ENCODE results near the gene RRM1. TPM values are rescaled to one million over a fixed set of nuclear protein-coding genes. Genes with fewer than 3 reads are reported as not detected.

The RRM1 gene
- total RNA-seq, 1 experiment from 2014 or later: 136 TPM

DNA sequence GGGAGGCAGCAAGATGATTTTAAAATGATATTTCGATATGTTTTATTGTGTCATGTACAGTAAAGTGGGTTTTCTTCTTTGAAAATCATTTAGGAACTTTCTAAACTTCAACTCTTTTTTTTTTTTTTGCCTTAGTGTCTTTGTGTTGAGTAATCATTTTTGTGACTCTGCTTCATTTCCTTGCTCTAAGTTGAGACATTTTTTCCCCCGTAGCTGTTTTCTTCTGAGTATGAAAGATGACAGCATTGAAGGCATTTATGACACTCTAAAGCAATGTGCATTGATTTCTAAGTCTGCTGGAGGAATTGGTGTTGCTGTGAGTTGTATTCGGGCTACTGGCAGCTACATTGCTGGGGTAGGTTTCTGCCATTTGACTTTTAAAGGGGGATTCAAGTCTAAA lies 23.5 kb downstream of the RRM1 start:
- no peaks in the 10 kb centered on the region for H3K4me1 Mint-ChIP-seq (ENCODE audit: low read depth, unreplicated experiment)
- no peaks in the 10 kb centered on the region for H3K27me3 Mint-ChIP-seq (ENCODE audit: insufficient read depth, unreplicated experiment)
- POLR2A ChIA-PET: interaction anchor here (0.7 kb wide), 1 partner anchor 486 kb away, joined by 7 read pairs; no protein-coding TSS in a partner anchor
- no peak overlapping the region for H3K27ac Mint-ChIP-seq (ENCODE audit: unreplicated experiment)
- H3K9me3 ChIP-seq: no peaks in the 10 kb centered on the region
- H3K4me1 ChIP-seq: no peaks in the 10 kb centered on the region
- no peaks in the 10 kb centered on the region for H3K36me3 ChIP-seq (ENCODE audit: control insufficient read depth, insufficient read depth, low read length)
- H3K4me3 Mint-ChIP-seq (ENCODE audit: unreplicated experiment): no peak overlapping the region
- intact Hi-C loops (cut with micrococcal nuclease; ENCODE audit: unreplicated experiment): no loop called here
- CTCF ChIA-PET: no interaction called here
- TF ChIP-seq, protein P1, sequence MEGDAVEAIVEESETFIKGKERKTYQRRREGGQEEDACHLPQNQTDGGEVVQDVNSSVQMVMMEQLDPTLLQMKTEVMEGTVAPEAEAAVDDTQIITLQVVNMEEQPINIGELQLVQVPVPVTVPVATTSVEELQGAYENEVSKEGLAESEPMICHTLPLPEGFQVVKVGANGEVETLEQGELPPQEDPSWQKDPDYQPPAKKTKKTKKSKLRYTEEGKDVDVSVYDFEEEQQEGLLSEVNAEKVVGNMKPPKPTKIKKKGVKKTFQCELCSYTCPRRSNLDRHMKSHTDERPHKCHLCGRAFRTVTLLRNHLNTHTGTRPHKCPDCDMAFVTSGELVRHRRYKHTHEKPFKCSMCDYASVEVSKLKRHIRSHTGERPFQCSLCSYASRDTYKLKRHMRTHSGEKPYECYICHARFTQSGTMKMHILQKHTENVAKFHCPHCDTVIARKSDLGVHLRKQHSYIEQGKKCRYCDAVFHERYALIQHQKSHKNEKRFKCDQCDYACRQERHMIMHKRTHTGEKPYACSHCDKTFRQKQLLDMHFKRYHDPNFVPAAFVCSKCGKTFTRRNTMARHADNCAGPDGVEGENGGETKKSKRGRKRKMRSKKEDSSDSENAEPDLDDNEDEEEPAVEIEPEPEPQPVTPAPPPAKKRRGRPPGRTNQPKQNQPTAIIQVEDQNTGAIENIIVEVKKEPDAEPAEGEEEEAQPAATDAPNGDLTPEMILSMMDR (IDR thresholded peaks at IDR 0.05; ENCODE audit: insufficient read depth in 1 of 2, low read depth in 1 of 2, low read length in 1 of 2, severe bottlenecking in 1 of 2, unreplicated experiment in 1 of 2): no peak
- BruUV-seq (replicated peaks): no TSS peak
- H3K27me3 ChIP-seq (replicated peaks; ENCODE audit: control insufficient read depth, insufficient read depth, low read length): no peaks in the 10 kb centered on the region
- DNase-seq: no peak
- no peak overlapping the region for H3K4me3 ChIP-seq (ENCODE audit: low read depth, low read length)
- H3K9me3 Mint-ChIP-seq (ENCODE audit: unreplicated experiment): no peaks in the 10 kb centered on the region
- peaks cover 63% of the 10 kb centered on the region for H3K36me3 Mint-ChIP-seq (ENCODE audit: insufficient read depth, unreplicated experiment)

DNA sequence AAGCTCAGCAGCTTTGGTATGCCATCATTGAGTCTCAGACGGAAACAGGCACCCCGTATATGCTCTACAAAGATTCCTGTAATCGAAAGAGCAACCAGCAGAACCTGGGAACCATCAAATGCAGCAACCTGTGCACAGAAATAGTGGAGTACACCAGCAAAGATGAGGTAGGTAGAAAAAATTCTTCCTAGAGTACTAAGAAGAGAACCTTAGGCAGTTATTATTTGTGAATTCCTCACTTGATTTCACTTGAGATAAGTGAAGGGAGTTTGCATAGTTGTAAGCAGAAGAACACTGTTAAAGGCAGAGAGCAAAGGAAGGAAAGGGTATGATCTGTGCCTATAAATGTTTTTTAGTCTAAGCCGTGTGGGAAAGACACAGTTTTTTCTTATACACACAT lies 28.6 kb downstream of the RRM1 start:
- DNase-seq: no peak
- Mint-ChIP-seq H3K4me3 (ENCODE audit: unreplicated experiment) (no peak overlapping the region), H3K36me3 (ENCODE audit: insufficient read depth, unreplicated experiment) (peaks cover 74% of the 10 kb centered on the region), H3K9me3 (ENCODE audit: unreplicated experiment) (no peaks in the 10 kb centered on the region), H3K27me3 (ENCODE audit: insufficient read depth, unreplicated experiment) (no peaks in the 10 kb centered on the region), H3K27ac (ENCODE audit: unreplicated experiment) (no peak overlapping the region), H3K4me1 (ENCODE audit: low read depth, unreplicated experiment) (no peaks in the 10 kb centered on the region)
- Histone ChIP-seq H3K4me3 (ENCODE audit: low read depth, low read length) (no peak overlapping the region), H3K36me3 (ENCODE audit: control insufficient read depth, insufficient read depth, low read length) (peaks cover 2% of the 10 kb centered on the region; the same call in 1 of the 2 replicates), H3K4me1 (no peaks in the 10 kb centered on the region), H3K9me3 (no peaks in the 10 kb centered on the region), H3K27me3 (replicated peaks; ENCODE audit: control insufficient read depth, insufficient read depth, low read length) (no peaks in the 10 kb centered on the region)
- CTCF ChIA-PET: no interaction called here
- no TSS peak for BruUV-seq (replicated peaks)
- POLR2A ChIA-PET: no interaction called here
- intact Hi-C loops (cut with micrococcal nuclease; ENCODE audit: unreplicated experiment): no loop called here
- TF ChIP-seq, protein P1 (IDR thresholded peaks at IDR 0.05; ENCODE audit: insufficient read depth in 1 of 2, low read depth in 1 of 2, low read length in 1 of 2, severe bottlenecking in 1 of 2, unreplicated experiment in 1 of 2): no peak

GRCh38 chr11:4125141-4125540 lies 30.5 kb downstream of the RRM1 start:
- BruUV-seq (replicated peaks): no TSS peak
- DNase-seq: no peak
- peaks cover 2% of the 10 kb centered on the region; the same call in 1 of the 2 replicates for H3K36me3 ChIP-seq (ENCODE audit: control insufficient read depth, insufficient read depth, low read length)
- no peaks in the 10 kb centered on the region for H3K27me3 Mint-ChIP-seq (ENCODE audit: insufficient read depth, unreplicated experiment)
- no peaks in the 10 kb centered on the region for H3K4me1 ChIP-seq
- H3K9me3 ChIP-seq: no peaks in the 10 kb centered on the region
- ChIA-PET CTCF (no interaction called here), POLR2A (no interaction called here)
- intact Hi-C loops (cut with micrococcal nuclease; ENCODE audit: unreplicated experiment): no loop called here
- no peaks in the 10 kb centered on the region for H3K27me3 ChIP-seq (replicated peaks; ENCODE audit: control insufficient read depth, insufficient read depth, low read length)
- no peaks in the 10 kb centered on the region for H3K4me1 Mint-ChIP-seq (ENCODE audit: low read depth, unreplicated experiment)
- no peak overlapping the region for H3K27ac Mint-ChIP-seq (ENCODE audit: unreplicated experiment)
- H3K36me3 Mint-ChIP-seq (ENCODE audit: insufficient read depth, unreplicated experiment): peaks cover 81% of the 10 kb centered on the region
- no peak overlapping the region for H3K4me3 Mint-ChIP-seq (ENCODE audit: unreplicated experiment)
- no peak overlapping the region for H3K4me3 ChIP-seq (ENCODE audit: low read depth, low read length)
- H3K9me3 Mint-ChIP-seq (ENCODE audit: unreplicated experiment): no peaks in the 10 kb centered on the region
- TF ChIP-seq, protein P1 (IDR thresholded peaks at IDR 0.05; ENCODE audit: insufficient read depth in 1 of 2, low read depth in 1 of 2, low read length in 1 of 2, severe bottlenecking in 1 of 2, unreplicated experiment in 1 of 2): no peak
